Activated effector memory CD4-positive, alpha-beta T cell treated with Interleukin-2 at 50 U/mL for 16 hours (primary cell): Measurements from ENCODE around the gene RBMS1.
A peak's percentile ranks its signal among the peaks of the same experiment; 100 is the strongest.

Experiments
- DNase-seq: peaks from one replicate; pipeline ENCODE4 v3.0.0-alpha.2; 2020

Gene RBMS1

GRCh38 chr2:160493227-160494028 lies at the start of gene RBMS1:
TSS of gene RBMS1 (minus strand) at chr2:160493807. CDS start at chr2:160493363, 444 bp downstream.
- peak; percentile 39 for DNase-seq

- no peak for DNase-seq
Measured at GRCh38 chr2:160541745-160542144, 48.1 kb upstream of the RBMS1 start.

GRCh38 chr2:160538559-160539355 lies 45.1 kb upstream of the RBMS1 start:
- no peak for DNase-seq

- DNase-seq, result no peak
Measured at GRCh38 chr2:160538115-160538514, 44.5 kb upstream of the RBMS1 start.

- DNase-seq, result no peak
Measured at GRCh38 chr2:160534996-160535395, 41.4 kb upstream of the RBMS1 start.

- DNase-seq, result no peak
Measured at GRCh38 chr2:160534249-160534648, 40.6 kb upstream of the RBMS1 start.

- no peak for DNase-seq
Measured at GRCh38 chr2:160533482-160533881, 39.9 kb upstream of the RBMS1 start.

- no peak for DNase-seq
Measured at GRCh38 chr2:160532388-160532787, 38.8 kb upstream of the RBMS1 start.

- no peak for DNase-seq
Measured at GRCh38 chr2:160522951-160523710, 29.5 kb upstream of the RBMS1 start.

- DNase-seq, result no peak
Measured at GRCh38 chr2:160517731-160518130, 24.1 kb upstream of the RBMS1 start.

GRCh38 chr2:160516547-160517365 lies 23.1 kb upstream of the RBMS1 start:
- DNase-seq, result no peak

GRCh38 chr2:160515120-160515519 lies 21.5 kb upstream of the RBMS1 start:
- no peak for DNase-seq

GRCh38 chr2:160513120-160513519 lies 19.5 kb upstream of the RBMS1 start:
- DNase-seq, result no peak

- no peak for DNase-seq
Measured at GRCh38 chr2:160512491-160512890, 18.9 kb upstream of the RBMS1 start.

GRCh38 chr2:160510617-160511016 lies 17.0 kb upstream of the RBMS1 start:
- DNase-seq, result no peak

GRCh38 chr2:160509016-160509415 lies 15.4 kb upstream of the RBMS1 start:
- no peak for DNase-seq

- DNase-seq, result no peak
Measured at GRCh38 chr2:160507464-160507863, 13.9 kb upstream of the RBMS1 start.

- DNase-seq, result no peak
Measured at GRCh38 chr2:160507046-160507407, 13.4 kb upstream of the RBMS1 start.

GRCh38 chr2:160506371-160507045 lies 12.9 kb upstream of the RBMS1 start:
- DNase-seq, result no peak

- no peak for DNase-seq
Measured at GRCh38 chr2:160505256-160505655, 11.6 kb upstream of the RBMS1 start.

- DNase-seq, result no peak
Measured at GRCh38 chr2:160502478-160502877, 8.9 kb upstream of the RBMS1 start.

- DNase-seq, result no peak
Measured at GRCh38 chr2:160501370-160501769, 7.8 kb upstream of the RBMS1 start.
